ENCODE data around the gene RSPRY1. TPM values are rescaled to one million over a fixed set of nuclear protein-coding genes. Genes with fewer than 3 reads are reported as not detected.

The RSPRY1 gene
- total RNA-seq, 1 experiment from 2014 or later, result 24.9 TPM

DNA sequence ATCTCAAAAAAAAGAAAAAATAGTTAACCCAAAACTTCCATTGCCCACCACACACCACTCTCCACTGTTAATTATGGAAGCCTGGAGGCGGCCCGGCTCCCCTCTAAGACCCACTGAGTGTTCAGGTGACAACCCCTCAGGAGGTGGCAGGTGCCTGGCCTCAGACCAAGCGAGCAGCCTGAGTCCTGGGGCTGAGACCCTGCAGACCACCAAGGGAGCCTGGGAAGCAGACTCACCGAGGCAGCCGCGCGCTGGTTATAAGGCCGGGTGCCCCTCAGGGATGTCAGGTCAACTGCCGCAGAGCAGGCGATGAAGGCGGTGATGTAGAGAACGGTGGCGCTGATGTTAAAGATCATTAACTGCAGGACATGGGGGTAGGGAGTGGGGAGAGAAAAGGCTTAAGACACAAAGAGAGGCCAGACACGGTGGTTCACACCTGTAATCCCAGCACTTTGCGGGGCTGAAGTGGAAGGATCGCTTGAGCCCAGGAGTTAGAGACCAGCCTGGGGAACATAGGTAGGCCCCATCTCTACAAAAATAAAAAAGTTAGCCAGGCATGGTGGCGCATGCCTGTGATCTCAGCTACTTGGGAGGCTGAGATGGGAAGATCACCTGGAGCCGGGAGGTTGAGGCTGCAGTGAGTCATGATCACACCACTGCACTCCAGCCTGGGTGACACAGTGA is 72.2 kb downstream of the RSPRY1 start:
- POLR2A ChIA-PET, result no interaction called here
- ATAC-seq, result no peak
- Histone ChIP-seq H2AFZ (ENCODE audit: low read depth, low read length, poor library complexity, severe bottlenecking) (no peak overlapping the region), H3K9ac (ENCODE audit: low read length) (no peak overlapping the region), H4K20me1 (ENCODE audit: insufficient read depth) (no peaks in the 10 kb centered on the region), H3K36me3 (ENCODE audit: control insufficient read depth in 1 of 2, insufficient read depth in 2 of 2, low read length in 2 of 2) (no peaks in the 10 kb centered on the region), H3K4me2 (ENCODE audit: low read length) (no peak overlapping the region), H3K4me3 (replicated peaks in 1 of 2; ENCODE audit: low read depth in 1 of 2, low read length in 2 of 2) (no peak overlapping the region), H3K27ac (ENCODE audit: low read depth, low read length) (no peak overlapping the region), H3K79me2 (ENCODE audit: insufficient read depth, low read length) (no peaks in the 10 kb centered on the region), H3K27me3 (ENCODE audit: insufficient read depth, low read length) (no peaks in the 10 kb centered on the region), H3K9me3 (ENCODE audit: control insufficient read depth in 1 of 2, insufficient read depth in 1 of 2, low read depth in 1 of 2, low read length in 2 of 2) (no peaks in the 10 kb centered on the region), H3K4me1 (ENCODE audit: control insufficient read depth in 1 of 2, insufficient read depth in 2 of 2, low read length in 2 of 2) (peaks cover 0 to 8% of the 10 kb centered on the region in 2 experiments; a peak in 1 of 4 replicates), H3K9me2 (ENCODE audit: insufficient read depth) (no peaks in the 10 kb centered on the region)
- RAD21 ChIA-PET (ENCODE audit: low non-redundant PET in 1 of 2, low total read pairs in 2 of 2, uncharacterized antibody in 2 of 2, unreplicated experiment in 2 of 2), result no interaction called here
- no peak for DNase-seq (ENCODE audit: low read depth, low spot score)
- no peak for TF ChIP-seq EGR1 (IDR thresholded peaks at IDR 0.05; ENCODE audit: low read depth)
- TF ChIP-seq, protein P1, sequence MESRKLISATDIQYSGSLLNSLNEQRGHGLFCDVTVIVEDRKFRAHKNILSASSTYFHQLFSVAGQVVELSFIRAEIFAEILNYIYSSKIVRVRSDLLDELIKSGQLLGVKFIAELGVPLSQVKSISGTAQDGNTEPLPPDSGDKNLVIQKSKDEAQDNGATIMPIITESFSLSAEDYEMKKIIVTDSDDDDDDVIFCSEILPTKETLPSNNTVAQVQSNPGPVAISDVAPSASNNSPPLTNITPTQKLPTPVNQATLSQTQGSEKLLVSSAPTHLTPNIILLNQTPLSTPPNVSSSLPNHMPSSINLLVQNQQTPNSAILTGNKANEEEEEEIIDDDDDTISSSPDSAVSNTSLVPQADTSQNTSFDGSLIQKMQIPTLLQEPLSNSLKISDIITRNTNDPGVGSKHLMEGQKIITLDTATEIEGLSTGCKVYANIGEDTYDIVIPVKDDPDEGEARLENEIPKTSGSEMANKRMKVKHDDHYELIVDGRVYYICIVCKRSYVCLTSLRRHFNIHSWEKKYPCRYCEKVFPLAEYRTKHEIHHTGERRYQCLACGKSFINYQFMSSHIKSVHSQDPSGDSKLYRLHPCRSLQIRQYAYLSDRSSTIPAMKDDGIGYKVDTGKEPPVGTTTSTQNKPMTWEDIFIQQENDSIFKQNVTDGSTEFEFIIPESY (IDR thresholded peaks at IDR 0.05; ENCODE audit: extremely low read depth, insufficient replicate concordance, low read length), result no peak
- no peak for TF ChIP-seq CBX3 (IDR thresholded peaks at IDR 0.05; ENCODE audit: low read depth)
- no peak for TF ChIP-seq EZH2phosphoT487 (IDR thresholded peaks at IDR 0.05; ENCODE audit: borderline replicate concordance)
- no peak for TF ChIP-seq SP1 (IDR thresholded peaks at IDR 0.05; ENCODE audit: low read depth)
- TF ChIP-seq JUND (IDR thresholded peaks at IDR 0.05), result no peak
- TF ChIP-seq POLR2A (IDR thresholded peaks at IDR 0.05; ENCODE audit: borderline replicate concordance, extremely low read depth, insufficient read depth, insufficient read length), result no peak
- TF ChIP-seq CEBPB (IDR thresholded peaks at IDR 0.05; ENCODE audit: low read depth), result no peak
- no peak for TF ChIP-seq RAD21 (IDR thresholded peaks at IDR 0.05; ENCODE audit: low read depth)
- no peak for TF ChIP-seq ZNF274 (IDR thresholded peaks at IDR 0.05; ENCODE audit: low read depth, low read length)
- TF ChIP-seq YY1 (IDR thresholded peaks at IDR 0.05; ENCODE audit: extremely low read depth, insufficient replicate concordance, low read depth, low read length), result no peak
- TF ChIP-seq FOSL1 (IDR thresholded peaks at IDR 0.05; ENCODE audit: low read depth), result no peak
- TF ChIP-seq EZH2 (IDR thresholded peaks at IDR 0.05), result no peak
- CTCF ChIA-PET, result no interaction called here
- BruUV-seq (replicated peaks), result no TSS peak
- intact Hi-C loops (cut with micrococcal nuclease), result no loop called here

All from HCT116 (cell line).